ENCODE data around the gene NAALADL2.

DNA sequence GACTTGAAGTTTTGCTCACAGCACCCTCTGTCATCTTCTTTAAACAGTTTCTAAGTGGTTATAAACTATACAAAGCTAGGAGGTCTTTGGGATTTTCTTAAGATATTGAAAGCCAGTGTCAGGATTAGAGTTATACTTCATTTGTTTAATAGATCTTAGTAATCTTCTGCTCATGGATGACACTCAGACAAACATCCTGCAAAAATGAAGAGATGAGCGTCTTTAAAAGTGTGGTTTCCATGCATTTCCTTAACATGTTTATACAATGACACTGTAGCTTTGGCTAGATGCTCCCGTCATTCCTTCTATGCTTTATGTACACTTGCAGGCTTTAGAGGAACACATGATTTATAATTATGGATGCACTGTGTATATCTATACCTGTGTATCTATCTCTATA, 182.2 kb downstream of the NAALADL2 start:
- TF ChIP-seq, protein P1, sequence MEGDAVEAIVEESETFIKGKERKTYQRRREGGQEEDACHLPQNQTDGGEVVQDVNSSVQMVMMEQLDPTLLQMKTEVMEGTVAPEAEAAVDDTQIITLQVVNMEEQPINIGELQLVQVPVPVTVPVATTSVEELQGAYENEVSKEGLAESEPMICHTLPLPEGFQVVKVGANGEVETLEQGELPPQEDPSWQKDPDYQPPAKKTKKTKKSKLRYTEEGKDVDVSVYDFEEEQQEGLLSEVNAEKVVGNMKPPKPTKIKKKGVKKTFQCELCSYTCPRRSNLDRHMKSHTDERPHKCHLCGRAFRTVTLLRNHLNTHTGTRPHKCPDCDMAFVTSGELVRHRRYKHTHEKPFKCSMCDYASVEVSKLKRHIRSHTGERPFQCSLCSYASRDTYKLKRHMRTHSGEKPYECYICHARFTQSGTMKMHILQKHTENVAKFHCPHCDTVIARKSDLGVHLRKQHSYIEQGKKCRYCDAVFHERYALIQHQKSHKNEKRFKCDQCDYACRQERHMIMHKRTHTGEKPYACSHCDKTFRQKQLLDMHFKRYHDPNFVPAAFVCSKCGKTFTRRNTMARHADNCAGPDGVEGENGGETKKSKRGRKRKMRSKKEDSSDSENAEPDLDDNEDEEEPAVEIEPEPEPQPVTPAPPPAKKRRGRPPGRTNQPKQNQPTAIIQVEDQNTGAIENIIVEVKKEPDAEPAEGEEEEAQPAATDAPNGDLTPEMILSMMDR (IDR thresholded peaks at IDR 0.05) = no peak
- no peak for TF ChIP-seq EP300 (IDR thresholded peaks at IDR 0.05)
- no peak for TF ChIP-seq POLR2A (IDR thresholded peaks at IDR 0.05)
